ENCODE data around the gene AQP1.

AQP1 gene

GRCh38 chr7:30937416-30937815 lies 25.8 kb downstream of the AQP1 start:
- Histone ChIP-seq H3K4me2 (ENCODE audit: insufficient read depth, low read length) (no peak overlapping the region), H3K4me1 (ENCODE audit: insufficient read depth, low read length) (no peaks in the 10 kb centered on the region), H3K9ac (ENCODE audit: low read depth, low read length) (no peak overlapping the region), H2AFZ (ENCODE audit: low read depth, low read length) (no peak overlapping the region), H3K4me3 (ENCODE audit: low read depth in 1 of 2, low read length in 2 of 2) (no peak overlapping the region), H3K79me2 (ENCODE audit: insufficient read depth, low read length) (no peaks in the 10 kb centered on the region), H3K36me3 (ENCODE audit: insufficient read depth, low read length) (no peaks in the 10 kb centered on the region), H3K27me3 (ENCODE audit: insufficient read depth, low read length, poor library complexity) (peaks cover 4% of the 10 kb centered on the region), H3K27ac (ENCODE audit: low read length) (no peak overlapping the region), H3K9me3 (ENCODE audit: insufficient read depth, low read length, severe bottlenecking) (no peaks in the 10 kb centered on the region), H4K20me1 (ENCODE audit: insufficient read depth, low read length) (peaks cover 5% of the 10 kb centered on the region; the same call in 1 of the 2 replicates)
- DNase-seq: no peak
- ATAC-seq (ENCODE audit: insufficient read depth, low read depth): no peak
- TF ChIP-seq CTCF (IDR thresholded peaks at IDR 0.05; ENCODE audit: borderline replicate concordance, extremely low read depth, low read length, poor library complexity, severe bottlenecking) (no peak), EZH2 (IDR thresholded peaks at IDR 0.05; ENCODE audit: borderline replicate concordance, low read depth, low read length, severe bottlenecking) (no peak)

- peak; percentile 68 for DNase-seq
- Histone ChIP-seq H3K4me1 (ENCODE audit: insufficient read depth, low read length) (no peaks in the 10 kb centered on the region), H3K27me3 (ENCODE audit: insufficient read depth, low read length, poor library complexity) (peaks cover 7% of the 10 kb centered on the region), H3K9me3 (ENCODE audit: insufficient read depth, low read length, severe bottlenecking) (no peaks in the 10 kb centered on the region), H3K79me2 (ENCODE audit: insufficient read depth, low read length) (no peaks in the 10 kb centered on the region), H3K4me2 (ENCODE audit: insufficient read depth, low read length) (no peak overlapping the region), H2AFZ (ENCODE audit: low read depth, low read length) (no peak overlapping the region), H3K4me3 (ENCODE audit: low read depth in 1 of 2, low read length in 2 of 2) (no peak overlapping the region), H3K9ac (ENCODE audit: low read depth, low read length) (no peak overlapping the region), H4K20me1 (ENCODE audit: insufficient read depth, low read length) (peaks cover 5% of the 10 kb centered on the region; the same call in 1 of the 2 replicates), H3K27ac (ENCODE audit: low read length) (no peak overlapping the region), H3K36me3 (ENCODE audit: insufficient read depth, low read length) (no peaks in the 10 kb centered on the region)
- peak; percentile 86 for ATAC-seq (ENCODE audit: insufficient read depth, low read depth)
- peak; percentile 94 for TF ChIP-seq CTCF (IDR thresholded peaks at IDR 0.05; ENCODE audit: borderline replicate concordance, extremely low read depth, low read length, poor library complexity, severe bottlenecking)
- no peak for TF ChIP-seq EZH2 (IDR thresholded peaks at IDR 0.05; ENCODE audit: borderline replicate concordance, low read depth, low read length, severe bottlenecking)
Measured at GRCh38 chr7:30938435-30939316, 27.0 kb downstream of the AQP1 start.

- no peaks in the 10 kb centered on the region for H3K36me3 ChIP-seq (ENCODE audit: insufficient read depth, low read length)
- no peak for ATAC-seq (ENCODE audit: insufficient read depth, low read depth)
- no peak for DNase-seq
- H3K79me2 ChIP-seq (ENCODE audit: insufficient read depth, low read length): no peaks in the 10 kb centered on the region
- TF ChIP-seq EZH2 (IDR thresholded peaks at IDR 0.05; ENCODE audit: borderline replicate concordance, low read depth, low read length, severe bottlenecking): no peak
- no peak for TF ChIP-seq CTCF (IDR thresholded peaks at IDR 0.05; ENCODE audit: borderline replicate concordance, extremely low read depth, low read length, poor library complexity, severe bottlenecking)
- peaks cover 5% of the 10 kb centered on the region; the same call in 1 of the 2 replicates for H4K20me1 ChIP-seq (ENCODE audit: insufficient read depth, low read length)
- H3K4me2 ChIP-seq (ENCODE audit: insufficient read depth, low read length): no peak overlapping the region
- no peak overlapping the region for H2AFZ ChIP-seq (ENCODE audit: low read depth, low read length)
- no peak overlapping the region for H3K9ac ChIP-seq (ENCODE audit: low read depth, low read length)
- H3K4me1 ChIP-seq (ENCODE audit: insufficient read depth, low read length): no peaks in the 10 kb centered on the region
- H3K27me3 ChIP-seq (ENCODE audit: insufficient read depth, low read length, poor library complexity): peaks cover 7% of the 10 kb centered on the region
- H3K4me3 ChIP-seq (ENCODE audit: low read depth in 1 of 2, low read length in 2 of 2): no peak overlapping the region
- no peak overlapping the region for H3K27ac ChIP-seq (ENCODE audit: low read length)
- no peaks in the 10 kb centered on the region for H3K9me3 ChIP-seq (ENCODE audit: insufficient read depth, low read length, severe bottlenecking)
Measured at GRCh38 chr7:30941582-30942323, 30.1 kb downstream of the AQP1 start.

Measured in DND-41 (cell line).